WERI-Rb-1 (cell line): ENCODE measurements around the gene GARS1.

Source experiments
- DNase-seq: peaks from one replicate; pipeline ENCODE4 v3.0.0-alpha.2; 2020
- H3K27ac ChIP-seq: fragments of 250-450 bp; sonication (Bioruptor Pico); 2 replicates; pipeline ENCODE4 v1.5.1; 2020; ENCODE audit warnings: mild to moderate bottlenecking, moderate library complexity
- H3K27me3 ChIP-seq: fragments of 250-450 bp; sonication (Bioruptor Pico); 2 replicates; pipeline ENCODE4 v1.5.1; 2021; ENCODE audit warnings: mild to moderate bottlenecking, low read depth, moderate library complexity; ENCODE audit not compliant: insufficient read depth, severe bottlenecking
- H3K36me3 ChIP-seq: fragments of 250-450 bp; sonication (Bioruptor Pico); 2 replicates; pipeline ENCODE4 v1.5.1; 2020; ENCODE audit warnings: mild to moderate bottlenecking, moderate library complexity
- H3K4me3 ChIP-seq: 2 replicates; pipeline ENCODE4 v1.5.1; 2011; ENCODE audit warnings: low read depth, mild to moderate bottlenecking, control low read depth, low read length
- H3K9me3 ChIP-seq: fragments of 250-450 bp; sonication (Bioruptor Pico); 2 replicates; pipeline ENCODE4 v1.5.1; 2021; ENCODE audit warnings: mild to moderate bottlenecking, moderate library complexity; ENCODE audit not compliant: severe bottlenecking
- CTCF ChIP-seq: IDR thresholded peaks from 2 replicates; pipeline ENCODE4 v1.5.1; 2011; ENCODE audit warnings: low read depth, mild to moderate bottlenecking, control low read depth, inconsistent platforms, low read length

GARS1 gene

GRCh38 chr7:30594540-30595435, at the start of gene GARS1:
GARS1 (plus strand) TSS chr7:30594878; CDS start chr7:30594922, 44 bp downstream.
- peaks cover 32% of the 10 kb centered on the region for H3K36me3 ChIP-seq
- no peaks in the 10 kb centered on the region for H3K27me3 ChIP-seq
- TF ChIP-seq CTCF = no peak
- peak; percentile 89 for DNase-seq
- peak within 1 kb of the TSS; percentile 86 for H3K4me3 ChIP-seq
- H3K9me3 ChIP-seq = no peaks in the 10 kb centered on the region
- peak within 1 kb of the TSS; percentile 98 for H3K27ac ChIP-seq

- H3K27me3 ChIP-seq = no peaks in the 10 kb centered on the region
- H3K4me3 ChIP-seq = no peak overlapping the region
- no peaks in the 10 kb centered on the region for H3K36me3 ChIP-seq
- peaks cover 3% of the 10 kb centered on the region for H3K9me3 ChIP-seq
- no peak for DNase-seq
- no peak overlapping the region for H3K27ac ChIP-seq
- no peak for TF ChIP-seq CTCF
These were observed 48.7 kb upstream of the GARS1 start for GRCh38 chr7:30545791-30546555.

- DNase-seq = no peak
- no peaks in the 10 kb centered on the region for H3K36me3 ChIP-seq
- H3K4me3 ChIP-seq = no peak overlapping the region
- TF ChIP-seq CTCF = no peak
- no peaks in the 10 kb centered on the region for H3K27me3 ChIP-seq
- H3K9me3 ChIP-seq = peaks cover 3% of the 10 kb centered on the region
- H3K27ac ChIP-seq = no peak overlapping the region
These were observed 48.1 kb upstream of the GARS1 start for GRCh38 chr7:30546596-30546995.

- Histone ChIP-seq H3K36me3 (no peaks in the 10 kb centered on the region), H3K4me3 (no peak overlapping the region), H3K27me3 (no peaks in the 10 kb centered on the region), H3K27ac (no peak overlapping the region), H3K9me3 (no peaks in the 10 kb centered on the region)
- TF ChIP-seq CTCF = peak; percentile 73
- DNase-seq = peak; percentile 63
These were observed 45.8 kb upstream of the GARS1 start for GRCh38 chr7:30548845-30549244.

GRCh38 chr7:30549931-30550493, 44.7 kb upstream of the GARS1 start:
- Histone ChIP-seq H3K9me3 (no peaks in the 10 kb centered on the region), H3K27me3 (no peaks in the 10 kb centered on the region), H3K4me3 (no peak overlapping the region), H3K36me3 (no peaks in the 10 kb centered on the region), H3K27ac (no peak overlapping the region)
- no peak for TF ChIP-seq CTCF
- DNase-seq = no peak
